ENCODE results near the gene HSPA1L.
A peak's percentile ranks its signal among the peaks of the same experiment; 100 is the strongest.
"Not testable (repeated sequence)": the region's sequence is repeated elsewhere in the genome, so short reads cannot be mapped to it uniquely, and the experiment has no call there.

HSPA1L gene

GRCh38 chr6:31815025-31815838 is at the start of gene HSPA1L, which contains the start of gene HSPA1A:
TSS of gene HSPA1L (minus strand) at chr6:31815283. CDS start at chr6:31811972, 3,311 bp downstream.
TSS of gene HSPA1A (plus strand) at chr6:31815543. CDS start at chr6:31815757, 214 bp downstream.
- ATAC-seq, result peak; percentile 40
- Mint-ChIP-seq H3K4me3 (peak within 1 kb of the TSS; percentile 82), H3K27me3 (no peaks in the 10 kb centered on the region), H3K27ac (peak within 1 kb of the TSS; percentile 85), H3K9me3 (no peaks in the 10 kb centered on the region), H3K4me1 (peaks cover 58% of the 10 kb centered on the region), H3K36me3 (ENCODE audit: low read depth) (peaks cover 2% of the 10 kb centered on the region)
- peak; percentile 72 for DNase-seq

GRCh38 chr6:31864818-31865204 is 49.7 kb upstream of the HSPA1L start:
- Mint-ChIP-seq H3K4me1 (peaks cover 38% of the 10 kb centered on the region), H3K4me3 (no peak overlapping the region), H3K27me3 (peaks cover 4% of the 10 kb centered on the region), H3K27ac (peak overlapping the region; percentile 37), H3K36me3 (ENCODE audit: low read depth) (peaks cover 4% of the 10 kb centered on the region), H3K9me3 (no peaks in the 10 kb centered on the region)
- DNase-seq, result no peak
- ATAC-seq, result no peak

GRCh38 chr6:31864123-31864562 is 49.1 kb upstream of the HSPA1L start:
- peak overlapping the region; percentile 90 for H3K4me3 Mint-ChIP-seq
- H3K27ac Mint-ChIP-seq, result peak overlapping the region; percentile 96
- not testable (repeated sequence) for H3K36me3 Mint-ChIP-seq (ENCODE audit: low read depth); ATAC-seq; H3K27me3 Mint-ChIP-seq; H3K9me3 Mint-ChIP-seq
- DNase-seq, result peak; percentile 20
- H3K4me1 Mint-ChIP-seq, result peaks cover 38% of the 10 kb centered on the region

- H3K27me3 Mint-ChIP-seq, result peaks cover 3% of the 10 kb centered on the region
- H3K36me3 Mint-ChIP-seq (ENCODE audit: low read depth), result peaks cover 6% of the 10 kb centered on the region
- DNase-seq (peak; percentile 98), ATAC-seq (peak; percentile 96)
- peak within 1 kb of the TSS; percentile 96 for H3K27ac Mint-ChIP-seq
- H3K4me1 Mint-ChIP-seq, result peaks cover 38% of the 10 kb centered on the region
- peak within 1 kb of the TSS; percentile 90 for H3K4me3 Mint-ChIP-seq
- no peaks in the 10 kb centered on the region for H3K9me3 Mint-ChIP-seq
These were observed 47.5 kb upstream of the HSPA1L start, which contains the start of gene NEU1 for GRCh38 chr6:31862344-31863235. TSS of gene NEU1 (minus strand) at chr6:31862821. CDS start at chr6:31862776, 45 bp downstream.

- H3K27ac Mint-ChIP-seq, result peak overlapping the region; percentile 96
- H3K27me3 Mint-ChIP-seq, result peaks cover 3% of the 10 kb centered on the region
- H3K4me3 Mint-ChIP-seq, result peak overlapping the region; percentile 90
- DNase-seq (no peak), ATAC-seq (no peak)
- H3K4me1 Mint-ChIP-seq, result peaks cover 38% of the 10 kb centered on the region
- H3K36me3 Mint-ChIP-seq (ENCODE audit: low read depth), result peaks cover 8% of the 10 kb centered on the region
- H3K9me3 Mint-ChIP-seq, result no peaks in the 10 kb centered on the region
These were observed 46.8 kb upstream of the HSPA1L start for GRCh38 chr6:31861919-31862343.

GRCh38 chr6:31861150-31861549 is 46.1 kb upstream of the HSPA1L start:
- Mint-ChIP-seq H3K27me3 (peaks cover 3% of the 10 kb centered on the region), H3K27ac (peak overlapping the region; percentile 50)

GRCh38 chr6:31860349-31860748 is 45.3 kb upstream of the HSPA1L start:
- Mint-ChIP-seq H3K4me3 (no peak overlapping the region), H3K36me3 (ENCODE audit: low read depth) (peaks cover 8% of the 10 kb centered on the region), H3K27ac (no peak overlapping the region), H3K27me3 (peaks cover 3% of the 10 kb centered on the region), H3K9me3 (no peaks in the 10 kb centered on the region), H3K4me1 (peaks cover 38% of the 10 kb centered on the region)
- DNase-seq (no peak), ATAC-seq (no peak)

More at GRCh38 chr6:31861150-31861549, 46.1 kb upstream of the HSPA1L start:
- Mint-ChIP-seq H3K36me3 (ENCODE audit: low read depth) (peaks cover 8% of the 10 kb centered on the region), H3K4me3 (peak overlapping the region; percentile 90), H3K4me1 (peaks cover 38% of the 10 kb centered on the region), H3K9me3 (no peaks in the 10 kb centered on the region)
- DNase-seq, result no peak
- no peak for ATAC-seq

- DNase-seq, result no peak
- H3K4me1 Mint-ChIP-seq, result peaks cover 34% of the 10 kb centered on the region
- peaks cover 8% of the 10 kb centered on the region for H3K36me3 Mint-ChIP-seq (ENCODE audit: low read depth)
- H3K27ac Mint-ChIP-seq, result no peak overlapping the region
- H3K9me3 Mint-ChIP-seq, result no peaks in the 10 kb centered on the region
- no peak overlapping the region for H3K4me3 Mint-ChIP-seq
- H3K27me3 Mint-ChIP-seq, result peaks cover 3% of the 10 kb centered on the region
- no peak for ATAC-seq
These were observed 44.8 kb upstream of the HSPA1L start for GRCh38 chr6:31859923-31860322.

- DNase-seq (no peak), ATAC-seq (no peak)
- Mint-ChIP-seq H3K27ac (no peak overlapping the region), H3K36me3 (ENCODE audit: low read depth) (peaks cover 8% of the 10 kb centered on the region), H3K9me3 (no peaks in the 10 kb centered on the region), H3K4me1 (peaks cover 24% of the 10 kb centered on the region), H3K4me3 (no peak overlapping the region), H3K27me3 (peaks cover 3% of the 10 kb centered on the region)
These were observed 43.6 kb upstream of the HSPA1L start for GRCh38 chr6:31858707-31859106.

GRCh38 chr6:31857774-31858173 is 42.7 kb upstream of the HSPA1L start:
- not testable (repeated sequence) for DNase-seq; H3K27me3 Mint-ChIP-seq; H3K9me3 Mint-ChIP-seq; H3K27ac Mint-ChIP-seq; H3K36me3 Mint-ChIP-seq (ENCODE audit: low read depth); ATAC-seq; H3K4me3 Mint-ChIP-seq
- peaks cover 14% of the 10 kb centered on the region for H3K4me1 Mint-ChIP-seq

GRCh38 chr6:31851980-31852718 is 37.1 kb upstream of the HSPA1L start:
- not testable (repeated sequence) for H3K9me3 Mint-ChIP-seq; ATAC-seq; H3K27ac Mint-ChIP-seq; DNase-seq; H3K36me3 Mint-ChIP-seq (ENCODE audit: low read depth); H3K4me1 Mint-ChIP-seq; H3K27me3 Mint-ChIP-seq; H3K4me3 Mint-ChIP-seq

- DNase-seq (no peak), ATAC-seq (no peak)
- H3K27ac Mint-ChIP-seq, result no peak overlapping the region
- no peaks in the 10 kb centered on the region for H3K4me1 Mint-ChIP-seq
- H3K9me3 Mint-ChIP-seq, result no peaks in the 10 kb centered on the region
- H3K4me3 Mint-ChIP-seq, result no peak overlapping the region
- no peaks in the 10 kb centered on the region for H3K27me3 Mint-ChIP-seq
- no peaks in the 10 kb centered on the region for H3K36me3 Mint-ChIP-seq (ENCODE audit: low read depth)
These were observed 36.4 kb upstream of the HSPA1L start for GRCh38 chr6:31851485-31851832.

GRCh38 chr6:31850765-31851484 is 35.8 kb upstream of the HSPA1L start:
- Mint-ChIP-seq H3K9me3 (no peaks in the 10 kb centered on the region), H3K4me3 (no peak overlapping the region), H3K27ac (no peak overlapping the region), H3K4me1 (no peaks in the 10 kb centered on the region), H3K36me3 (ENCODE audit: low read depth) (no peaks in the 10 kb centered on the region), H3K27me3 (no peaks in the 10 kb centered on the region)
- ATAC-seq (no peak), DNase-seq (no peak)

Measured in activated naive CD8-positive, alpha-beta T cell treated with anti-CD3 and anti-CD28 coated beads, Interleukin-2, amount 50 U/mL, for 24 hours (primary cell).